ENCODE data around the gene SRD5A1.

DNA sequence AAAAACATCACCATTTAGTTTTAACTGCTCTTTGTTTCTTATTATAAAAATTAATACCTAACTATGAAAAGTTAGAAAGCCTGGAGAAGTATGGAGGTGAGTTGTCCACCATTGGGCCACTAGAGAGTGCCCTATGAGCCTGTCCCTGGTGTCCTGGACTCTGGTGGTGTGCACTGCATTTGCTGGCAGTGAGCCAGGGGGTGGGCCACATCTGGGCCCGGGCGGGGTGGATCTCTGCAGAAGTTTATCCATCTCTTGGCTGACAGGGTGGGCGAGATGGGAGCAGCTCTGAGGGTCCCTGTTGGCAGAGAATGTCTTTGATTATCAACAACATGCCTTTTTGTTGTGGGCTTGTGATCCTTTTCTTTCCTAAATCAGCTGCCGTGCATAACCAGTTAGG, 88.2 kb downstream of the SRD5A1 start:
- no peak for TF ChIP-seq CTCF (conservative IDR thresholded peaks at IDR 0.05; ENCODE audit: low read depth, low read length)
- no peak for TF ChIP-seq EZH2 (IDR thresholded peaks at IDR 0.05; ENCODE audit: low read length, unreplicated experiment)
